HepG2 (cell line): ENCODE measurements around the gene PSMB3. TPM values are rescaled to one million over a fixed set of nuclear protein-coding genes. Genes with fewer than 3 reads are reported as not detected.
A peak's percentile ranks its signal among the peaks of the same experiment; 100 is the strongest.

Source experiments
- BHLHE40 ChIP-seq: IDR thresholded peaks from 2 replicates; pipeline ENCODE4 v1.6.1; 2011; ENCODE audit warnings: low read length, improper control_type of control experiment
- BRCA1 ChIP-seq: sonication (generic); formaldehyde crosslinking; IDR thresholded peaks from 2 replicates; pipeline ENCODE4 v1.4.0; 2020; ENCODE audit warnings: missing genetic modification reagents
- CENPX ChIP-seq: sonication (generic); formaldehyde crosslinking; IDR thresholded peaks from 2 replicates; pipeline ENCODE4 v1.9.0; 2021; ENCODE audit warnings: mild to moderate bottlenecking, missing genetic modification reagents, moderate library complexity
- EHMT2 ChIP-seq: fragments of 200-600 bp; sonication (generic); IDR thresholded peaks from 2 replicates; pipeline ENCODE4 v1.7.0; 2017; ENCODE audit warnings: antibody characterized with exemption, low read depth, low read length, borderline replicate concordance
- IKZF1 ChIP-seq: fragments of 450-650 bp; IDR thresholded peaks from 2 replicates; pipeline ENCODE4 v1.7.1; 2016
- KLF13 ChIP-seq: sonication (generic); formaldehyde crosslinking; IDR thresholded peaks from 2 replicates; pipeline ENCODE4 v1.4.0; 2020; ENCODE audit warnings: mild to moderate bottlenecking, missing genetic modification reagents
- KLF16 ChIP-seq, 2 experiments: sonication (generic) in 1 of 2; formaldehyde crosslinking in 1 of 2; IDR thresholded peaks; 2 replicates each; pipeline versions ENCODE4 v1.6.1 to v1.8.0; 2016 to 2023; ENCODE audit warnings: missing genetic modification reagents in 2 of 2, missing compliant biosample characterization in 1 of 2
- MAFG ChIP-seq: sonication (generic); formaldehyde crosslinking; IDR thresholded peaks from 2 replicates; pipeline ENCODE4 v1.5.1; 2020; ENCODE audit warnings: mild to moderate bottlenecking, missing genetic modification reagents
- MXI1 ChIP-seq: IDR thresholded peaks from 3 replicates; pipeline ENCODE4 v1.6.1; 2012; ENCODE audit warnings: low read depth, low read length, inconsistent platforms, borderline replicate concordance
- NFKB2 ChIP-seq: sonication (generic); formaldehyde crosslinking; IDR thresholded peaks from 2 replicates; pipeline ENCODE4 v1.4.0; 2020; ENCODE audit warnings: missing genetic modification reagents, borderline replicate concordance
- NFRKB ChIP-seq: fragments of 450-650 bp; IDR thresholded peaks from 2 replicates; pipeline ENCODE4 v1.6.1; 2017
- SETDB1 ChIP-seq: sonication (generic); formaldehyde crosslinking; IDR thresholded peaks from 2 replicates; pipeline ENCODE4 v1.5.1; 2020; ENCODE audit warnings: missing genetic modification reagents, mild to moderate bottlenecking, borderline replicate concordance
- SNRNP70 ChIP-seq: fragments of 200-400 bp; formaldehyde crosslinking; IDR thresholded peaks from 2 replicates; pipeline ENCODE4 v1.6.1; 2017; ENCODE audit warnings: mild to moderate bottlenecking, low read depth, low read length, moderate library complexity
- XRCC5 ChIP-seq: fragments of 200-400 bp; formaldehyde crosslinking; optimal IDR thresholded peaks from 2 replicates; pipeline ENCODE3; 2017; ENCODE audit warnings: mild to moderate bottlenecking, low read length
- ZBTB20 ChIP-seq: sonication (generic); formaldehyde crosslinking; IDR thresholded peaks from 2 replicates; pipeline ENCODE4 v1.8.1; 2023; ENCODE audit warnings: missing genetic modification reagents, low read depth, mild to moderate bottlenecking, borderline replicate concordance
- ZNF205 ChIP-seq: IDR thresholded peaks from 2 replicates; pipeline ENCODE4 v1.6.1; 2018; ENCODE audit warnings: missing biosample characterization, missing genetic modification reagents
- ZNF225 ChIP-seq: sonication (generic); formaldehyde crosslinking; IDR thresholded peaks from 2 replicates; pipeline ENCODE4 v1.4.0; 2020; ENCODE audit warnings: mild to moderate bottlenecking, missing genetic modification reagents
- ZNF607 ChIP-seq: sonication (generic); formaldehyde crosslinking; IDR thresholded peaks from 2 replicates; pipeline ENCODE4 v1.5.1; 2020; ENCODE audit warnings: missing genetic modification reagents, mild to moderate bottlenecking, borderline replicate concordance
- ZNF768 ChIP-seq: sonication (generic); formaldehyde crosslinking; IDR thresholded peaks from 2 replicates; pipeline ENCODE4 v1.4.0; 2020; ENCODE audit warnings: missing genetic modification reagents
- ZNF850 ChIP-seq: sonication (generic); formaldehyde crosslinking; conservative IDR thresholded peaks from 2 replicates; pipeline ENCODE4 v1.9.0; 2021; ENCODE audit warnings: mild to moderate bottlenecking, missing genetic modification reagents
- polyA plus RNA-seq, 8 experiments: library from polyadenylated mRNA; depleted of rRNA in 3 of 8; stranded (reverse) in 7 of 8; unstranded in 1 of 8; fragments of >200 nt; fragmentation: Illumina TruSeq in 4 of 8; extraction: Trizol in 4 of 8; gene quantifications; 2 replicates each; pipeline versions ENCODE4 v1.2.1 to v1.2.3, GENCODE V29; 2011 to 2016; ENCODE audit warnings: low read depth in 4 of 8, missing spikeins in 1 of 8, mixed read lengths in 1 of 8; ENCODE audit not compliant: insufficient read depth in 1 of 8
- total RNA-seq, 5 experiments: library from RNA; depleted of rRNA; stranded (reverse); fragments of >200 nt; fragmentation: Illumina TruSeq; extraction: Trizol; gene quantifications; 2 replicates each; pipeline ENCODE4 v1.2.3, GENCODE V29; 2016; ENCODE audit warnings: low read depth in 1 of 5
- TF ChIP-seq, protein P1 (sequence below): sonication (generic); formaldehyde crosslinking; IDR thresholded peaks from 2 replicates; pipeline ENCODE4 v1.8.0; 2022; ENCODE audit warnings: mild to moderate bottlenecking, missing genetic modification reagents, moderate library complexity
- TF ChIP-seq, protein P2 (sequence below): sonication (generic); formaldehyde crosslinking; IDR thresholded peaks from 2 replicates; pipeline ENCODE4 v1.4.0; 2020; ENCODE audit warnings: mild to moderate bottlenecking, missing genetic modification reagents

The PSMB3 gene
- total and polyA plus RNA-seq, 2 of the 13 experiments (the other 11 are each of a cell fraction or from before 2014, with no cell fraction given) = 366 to 517 TPM

DNA sequence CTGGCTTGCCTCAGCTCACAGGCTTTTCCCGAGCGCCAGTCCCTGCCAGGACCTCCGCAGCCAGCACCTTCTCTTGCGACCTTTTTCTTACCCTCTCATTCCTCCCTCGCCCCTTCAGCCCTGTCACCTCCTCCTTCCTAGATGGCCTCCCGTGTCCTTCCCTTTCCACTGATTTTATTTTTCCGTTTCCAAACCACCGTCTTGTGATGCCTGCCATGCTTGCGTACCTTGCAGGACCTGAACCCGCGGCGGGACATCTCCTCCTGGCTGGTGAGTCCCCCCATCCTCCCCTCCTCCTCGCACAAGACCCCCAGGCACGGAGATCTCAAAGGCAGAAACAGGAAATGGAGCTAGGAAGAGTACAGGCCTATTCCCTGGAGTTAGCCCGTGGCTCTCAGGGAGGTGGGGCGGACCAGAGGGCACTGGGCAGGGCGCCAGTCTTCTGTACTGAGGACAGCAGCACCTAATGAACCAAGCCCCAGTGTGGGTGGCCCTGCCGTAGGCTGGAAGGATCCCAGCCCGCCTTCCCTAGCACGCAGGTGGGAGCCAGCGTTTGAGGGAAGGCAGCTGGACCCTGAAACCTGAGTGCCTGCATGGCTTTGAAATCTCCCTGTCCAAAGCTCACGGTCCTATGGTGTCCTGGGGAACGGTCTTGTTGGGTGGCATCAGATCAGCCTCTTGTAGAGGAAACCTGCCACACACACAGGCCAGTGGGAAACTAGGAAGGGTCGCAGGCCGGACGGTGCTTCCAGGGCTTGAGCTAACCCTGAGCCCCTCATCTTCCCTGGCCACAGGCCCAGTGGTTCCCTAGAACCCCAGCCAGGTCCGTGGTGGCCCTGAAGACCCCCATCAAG, 21.8 kb upstream of the PSMB3 start (continued):
- TF ChIP-seq ZNF225 (peak; percentile 33; the same call in 1 of the 2 replicates), MAFG (CRISPR knock-in tag) (peak; percentile 41; the same call in 1 of the 2 replicates), XRCC5 (peak; percentile 43), ZNF607 (peak; percentile 89; the same call in 1 of the 2 replicates), ZNF768 (CRISPR knock-in tag) (no peak), NFKB2 (peak; percentile 29; the same call in 1 of the 2 replicates), KLF13 (CRISPR knock-in tag) (no peak), EHMT2 (no peak), MXI1 (peak; percentile 67; the same call in 2 of the 3 replicates), SNRNP70 (no peak), ZBTB20 (peak; percentile 72; the same call in 1 of the 2 replicates), ZNF205 (CRISPR knock-in tag) (peak; percentile 68; the same call in 1 of the 2 replicates), NFRKB (no peak), IKZF1 (no peak), SETDB1 (CRISPR knock-in tag) (no peak), BHLHE40 (0 out of 2 replicates have a peak, but pooled peaks have one; percentile 12), KLF16 (CRISPR knock-in tag; IDR thresholded peaks at IDR 0.05) (peak in 1 of 2 experiments; percentile 81; a peak in 2 of 4 replicates), CENPX (no peak), ZNF850 (no peak), BRCA1 (CRISPR knock-in tag) (no peak)
- TF ChIP-seq, protein P1, sequence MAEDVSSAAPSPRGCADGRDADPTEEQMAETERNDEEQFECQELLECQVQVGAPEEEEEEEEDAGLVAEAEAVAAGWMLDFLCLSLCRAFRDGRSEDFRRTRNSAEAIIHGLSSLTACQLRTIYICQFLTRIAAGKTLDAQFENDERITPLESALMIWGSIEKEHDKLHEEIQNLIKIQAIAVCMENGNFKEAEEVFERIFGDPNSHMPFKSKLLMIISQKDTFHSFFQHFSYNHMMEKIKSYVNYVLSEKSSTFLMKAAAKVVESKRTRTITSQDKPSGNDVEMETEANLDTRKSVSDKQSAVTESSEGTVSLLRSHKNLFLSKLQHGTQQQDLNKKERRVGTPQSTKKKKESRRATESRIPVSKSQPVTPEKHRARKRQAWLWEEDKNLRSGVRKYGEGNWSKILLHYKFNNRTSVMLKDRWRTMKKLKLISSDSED (CRISPR knock-in tag) = no peak
- TF ChIP-seq, protein P2, sequence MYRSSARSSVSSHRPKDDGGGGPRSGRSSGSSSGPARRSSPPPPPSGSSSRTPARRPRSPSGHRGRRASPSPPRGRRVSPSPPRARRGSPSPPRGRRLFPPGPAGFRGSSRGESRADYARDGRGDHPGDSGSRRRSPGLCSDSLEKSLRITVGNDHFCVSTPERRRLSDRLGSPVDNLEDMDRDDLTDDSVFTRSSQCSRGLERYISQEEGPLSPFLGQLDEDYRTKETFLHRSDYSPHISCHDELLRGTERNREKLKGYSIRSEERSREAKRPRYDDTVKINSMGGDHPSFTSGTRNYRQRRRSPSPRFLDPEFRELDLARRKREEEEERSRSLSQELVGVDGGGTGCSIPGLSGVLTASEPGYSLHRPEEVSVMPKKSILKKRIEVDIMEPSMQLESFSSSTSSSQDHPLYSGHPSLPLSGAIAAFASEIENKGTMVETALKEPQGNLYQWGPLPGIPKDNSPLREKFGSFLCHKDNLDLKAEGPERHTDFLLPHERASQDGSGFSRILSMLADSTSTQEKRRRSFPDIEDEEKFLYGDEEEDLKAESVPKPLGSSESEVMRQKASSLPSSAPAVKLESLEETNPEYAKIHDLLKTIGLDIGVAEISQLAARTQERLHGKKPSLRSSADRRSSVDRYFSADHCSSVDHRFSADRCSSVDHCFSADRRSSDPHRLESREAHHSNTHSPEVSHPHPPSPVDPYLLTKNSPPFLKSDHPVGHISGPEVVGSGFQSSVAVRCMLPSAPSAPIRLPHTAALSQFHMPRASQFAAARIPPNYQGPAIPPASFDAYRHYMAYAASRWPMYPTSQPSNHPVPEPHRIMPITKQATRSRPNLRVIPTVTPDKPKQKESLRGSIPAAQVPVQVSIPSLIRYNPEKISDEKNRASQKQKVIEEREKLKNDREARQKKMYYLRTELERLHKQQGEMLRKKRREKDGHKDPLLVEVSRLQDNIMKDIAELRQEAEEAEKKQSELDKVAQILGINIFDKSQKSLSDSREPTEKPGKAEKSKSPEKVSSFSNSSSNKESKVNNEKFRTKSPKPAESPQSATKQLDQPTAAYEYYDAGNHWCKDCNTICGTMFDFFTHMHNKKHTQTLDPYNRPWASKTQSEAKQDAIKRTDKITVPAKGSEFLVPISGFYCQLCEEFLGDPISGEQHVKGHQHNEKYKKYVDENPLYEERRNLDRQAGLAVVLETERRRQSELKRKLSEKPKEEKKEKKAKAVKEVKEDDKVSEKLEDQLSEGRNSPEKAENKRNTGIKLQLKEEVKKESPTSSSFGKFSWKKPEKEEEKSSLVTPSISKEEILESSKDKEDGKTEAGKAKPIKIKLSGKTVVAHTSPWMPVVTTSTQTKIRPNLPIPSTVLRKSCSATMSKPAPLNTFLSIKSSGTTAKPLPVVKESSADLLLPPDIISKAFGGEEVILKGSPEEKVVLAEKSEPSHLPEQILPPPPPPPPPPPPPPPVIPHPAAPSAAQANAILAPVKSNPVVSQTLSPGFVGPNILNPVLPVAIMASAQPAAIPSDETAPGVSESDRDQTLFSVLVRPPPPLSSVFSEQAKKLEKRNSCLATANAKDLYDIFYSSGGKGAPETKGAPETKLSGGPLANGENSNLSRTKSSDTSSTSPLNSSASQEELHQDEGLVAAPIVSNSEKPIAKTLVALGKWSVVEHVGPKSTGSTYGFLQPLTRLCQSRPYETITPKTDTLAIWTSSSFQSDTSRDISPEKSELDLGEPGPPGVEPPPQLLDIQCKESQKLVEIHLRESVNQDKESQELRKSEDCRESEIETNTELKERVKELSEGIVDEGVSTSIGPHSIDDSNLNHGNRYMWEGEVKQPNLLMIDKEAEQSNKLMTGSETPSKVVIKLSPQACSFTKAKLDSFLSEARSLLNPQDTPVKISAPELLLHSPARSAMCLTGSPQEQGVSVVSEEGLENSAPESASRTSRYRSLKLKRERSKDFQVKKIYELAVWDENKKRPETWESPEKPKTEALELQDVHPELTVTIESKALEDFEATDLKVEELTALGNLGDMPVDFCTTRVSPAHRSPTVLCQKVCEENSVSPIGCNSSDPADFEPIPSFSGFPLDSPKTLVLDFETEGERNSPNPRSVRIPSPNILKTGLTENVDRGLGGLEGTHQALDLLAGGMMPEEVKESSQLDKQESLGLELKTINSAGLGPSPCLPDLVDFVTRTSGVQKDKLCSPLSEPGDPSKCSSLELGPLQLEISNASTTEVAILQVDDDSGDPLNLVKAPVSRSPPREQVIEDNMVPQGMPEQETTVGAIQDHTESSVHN = 0 out of 2 replicates have a peak, but pooled peaks have one; percentile 37
